A673 (cell line): Measurements from ENCODE around the gene PLCD1.

ENCODE experiments used
- CTCF ChIP-seq: fragments of 300-800, 200-600 bp; sonication (generic); conservative IDR thresholded peaks from 2 replicates; pipeline ENCODE4 v1.5.1; 2017; ENCODE audit warnings: low read depth, mild to moderate bottlenecking, antibody characterized with exemption, low read length, moderate library complexity, mixed read lengths
- EZH2 ChIP-seq: fragments of 200-600 bp; sonication (generic); IDR thresholded peaks from 2 replicates; pipeline ENCODE4 v1.6.1; 2017; ENCODE audit warnings: borderline replicate concordance, low read depth, mild to moderate bottlenecking, mixed read lengths, antibody characterized with exemption, low read length; ENCODE audit not compliant: poor library complexity, severe bottlenecking

GRCh38 chr3:37961622-37962431 is 67.6 kb downstream of the PLCD1 start:
- TF ChIP-seq CTCF (no peak), EZH2 (no peak)
